ENCODE data around the gene RAD9B.
"Not testable (repeated sequence)": the region's sequence is repeated elsewhere in the genome, so short reads cannot be mapped to it uniquely, and the experiment has no call there.

The RAD9B gene

DNA sequence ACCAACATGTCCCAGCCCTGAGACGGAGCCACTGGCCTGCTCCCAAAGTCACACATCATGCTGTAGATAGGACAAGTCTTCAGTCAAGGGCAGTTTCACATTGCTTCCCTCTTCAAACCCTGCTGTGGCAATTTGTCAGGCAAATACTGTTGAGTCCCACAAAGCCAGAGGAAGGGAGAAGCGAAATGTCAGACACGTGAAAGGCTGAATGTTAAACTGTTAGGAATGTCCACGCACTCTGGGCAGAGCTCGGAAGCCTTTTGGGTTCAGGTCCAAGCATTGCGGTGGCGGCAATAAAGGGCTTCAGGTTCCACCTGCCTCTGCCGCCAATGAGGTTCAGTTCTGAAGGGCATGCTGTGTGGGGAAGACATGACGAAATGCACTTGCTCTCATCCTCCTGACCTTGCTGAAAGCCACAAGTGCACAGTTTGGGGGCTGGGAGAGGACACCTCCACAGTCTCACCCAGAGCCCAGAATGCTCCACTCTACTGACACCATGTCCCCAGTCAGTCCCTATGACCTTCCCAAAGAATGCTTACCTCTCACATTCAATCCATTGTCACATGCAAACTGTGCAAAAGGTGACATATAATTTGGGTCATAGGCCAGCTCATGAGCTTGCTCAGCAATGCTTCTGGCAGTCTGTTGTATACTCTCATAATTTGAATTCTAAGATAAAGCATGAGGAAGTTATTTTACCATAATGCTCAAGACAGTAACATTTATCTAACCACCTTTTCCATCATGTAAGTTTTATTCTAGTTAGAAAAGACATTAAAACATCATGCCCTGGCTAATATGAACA lies 35.7 kb downstream of the RAD9B start:
- TF ChIP-seq POLR2A (IDR thresholded peaks at IDR 0.05; ENCODE audit: low read length) (no peak), GATA1 (IDR thresholded peaks at IDR 0.05; ENCODE audit: low read depth, low read length) (no peak)
- no peak for DNase-seq

DNA sequence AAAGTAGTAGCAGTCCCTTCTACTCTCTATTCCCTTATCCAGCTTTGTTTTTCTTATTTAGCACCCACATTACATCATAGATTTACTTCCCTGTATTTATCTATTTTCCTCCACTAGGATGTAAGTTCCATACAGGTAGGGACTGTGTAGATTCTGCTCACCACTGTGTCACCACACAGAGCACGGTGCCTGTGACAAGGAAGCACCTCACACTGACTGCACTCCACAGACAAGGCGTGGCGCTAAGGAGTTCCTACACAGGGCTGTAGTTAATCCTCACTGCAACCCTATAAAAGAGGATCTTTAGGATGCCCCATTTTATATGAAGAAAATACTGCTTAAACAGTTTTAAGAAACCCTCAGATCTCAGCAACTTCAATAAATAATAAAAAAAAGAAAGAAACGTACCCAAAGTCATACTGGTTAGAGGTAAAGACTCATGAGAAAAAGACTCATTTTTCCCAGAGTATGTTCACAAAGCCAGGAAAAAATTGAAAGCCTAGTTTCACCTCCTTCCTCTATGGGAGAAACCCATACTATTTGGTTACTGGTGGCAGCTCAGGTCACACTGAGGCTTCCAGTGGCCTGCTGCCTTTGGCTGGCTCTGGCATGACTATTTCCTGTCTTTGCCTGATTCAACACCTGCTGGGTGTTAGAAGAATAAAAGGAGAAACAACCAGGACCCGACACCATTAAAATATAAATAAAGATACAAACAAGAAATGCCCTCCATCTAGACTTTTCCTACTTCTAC lies 36.9 kb downstream of the RAD9B start:
- no peak for DNase-seq
- TF ChIP-seq GATA1 (IDR thresholded peaks at IDR 0.05; ENCODE audit: low read depth, low read length) (no peak), POLR2A (IDR thresholded peaks at IDR 0.05; ENCODE audit: low read length) (no peak)

DNA sequence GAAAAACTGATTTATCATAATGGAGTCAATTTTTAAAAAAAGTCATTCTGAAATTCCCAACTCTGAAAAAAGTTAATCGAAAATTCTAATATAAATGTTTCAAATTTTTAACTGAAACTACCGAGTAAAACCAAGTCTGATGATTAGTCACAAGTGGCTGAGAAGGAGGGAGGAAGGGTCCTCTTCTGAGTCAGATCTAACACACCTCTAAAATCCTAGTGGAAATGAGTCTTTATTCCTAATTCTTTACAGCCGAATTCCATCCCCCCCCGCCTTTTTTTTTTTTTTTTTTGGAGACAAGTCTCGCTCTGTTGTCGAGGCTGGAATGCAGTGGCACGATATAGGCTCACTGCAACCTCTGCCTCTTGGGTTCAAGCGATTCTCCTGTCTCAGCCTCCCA lies 37.9 kb downstream of the RAD9B start:
- no peak for DNase-seq
- TF ChIP-seq POLR2A (IDR thresholded peaks at IDR 0.05; ENCODE audit: low read length) = no peak
- TF ChIP-seq GATA1 (IDR thresholded peaks at IDR 0.05; ENCODE audit: low read depth, low read length) = no peak

DNA sequence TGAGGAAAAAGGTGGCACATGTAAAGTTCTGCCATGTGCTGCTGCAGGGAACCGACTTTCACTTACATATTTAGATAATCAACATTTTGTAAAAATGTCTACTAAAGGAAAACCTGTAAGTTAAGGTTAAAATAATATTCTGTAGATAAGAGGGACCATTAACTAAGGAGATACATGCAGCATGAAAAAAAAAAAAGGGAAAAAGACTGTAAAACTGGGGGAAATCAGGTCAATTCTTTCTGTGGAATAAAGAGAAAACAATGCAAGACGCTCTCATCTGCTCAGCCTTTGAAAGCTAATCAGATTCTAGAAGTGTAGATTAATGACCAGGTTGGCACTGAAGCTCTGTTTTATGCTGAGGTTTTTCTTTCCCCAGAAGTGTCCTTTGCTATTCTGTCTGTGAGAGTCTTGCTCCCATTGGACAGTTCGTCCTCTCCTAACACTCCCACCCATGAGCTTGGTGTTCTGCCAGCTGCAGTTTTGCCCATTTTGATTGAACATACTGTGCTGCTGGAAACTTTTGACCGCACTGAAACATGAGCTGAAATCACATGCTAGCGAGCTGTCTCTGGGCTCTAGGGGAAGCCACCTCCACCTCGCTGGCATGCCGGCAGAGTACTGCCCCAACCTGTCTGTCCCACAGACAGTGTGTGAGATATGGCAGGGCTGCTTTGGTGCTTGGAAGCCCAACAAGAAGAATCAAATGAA lies 41.3 kb downstream of the RAD9B start:
- no peak for DNase-seq
- no peak for TF ChIP-seq POLR2A (IDR thresholded peaks at IDR 0.05; ENCODE audit: low read length)
- no peak for TF ChIP-seq GATA1 (IDR thresholded peaks at IDR 0.05; ENCODE audit: low read depth, low read length)

DNA sequence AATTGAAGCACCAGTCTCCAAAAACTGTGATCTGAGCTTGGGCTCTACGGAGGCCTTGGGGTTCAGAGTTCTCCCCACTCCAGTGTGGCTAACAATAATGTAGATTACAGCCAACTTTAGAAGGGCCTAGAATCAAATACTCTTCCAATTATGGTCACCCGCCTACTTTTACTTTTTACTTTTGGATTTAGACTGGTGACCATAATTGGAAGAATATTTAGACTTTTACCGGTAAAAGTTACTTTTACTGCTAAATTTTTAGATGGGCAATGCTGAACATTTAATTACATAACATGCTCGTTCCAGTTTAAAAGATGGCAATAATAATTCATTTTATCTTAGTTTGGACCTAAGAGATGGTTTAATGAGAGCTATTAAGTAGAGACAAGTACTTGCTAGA lies 41.8 kb downstream of the RAD9B start:
- TF ChIP-seq GATA1 (IDR thresholded peaks at IDR 0.05; ENCODE audit: low read depth, low read length) = no peak
- no peak for TF ChIP-seq POLR2A (IDR thresholded peaks at IDR 0.05; ENCODE audit: low read length)
- no peak for DNase-seq

DNA sequence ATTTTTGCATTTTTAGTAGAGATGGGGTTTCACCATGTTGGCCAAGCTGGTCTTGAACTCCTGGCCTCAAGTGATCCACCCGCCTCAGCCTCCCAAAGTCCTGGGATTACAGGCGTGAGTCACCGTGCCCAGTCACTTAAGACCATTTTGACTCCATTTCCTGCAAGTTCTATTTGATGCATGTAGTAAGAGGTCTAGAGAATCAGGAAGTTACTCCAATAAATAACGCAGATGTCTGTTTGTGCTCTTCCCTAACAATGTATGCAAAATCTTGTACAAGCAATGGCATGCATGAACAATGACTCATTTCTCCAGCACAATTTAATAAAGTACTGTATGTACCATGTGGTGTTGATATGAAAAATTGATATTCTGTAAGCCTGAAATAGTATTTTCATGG lies 43.1 kb downstream of the RAD9B start:
- not testable (repeated sequence) for DNase-seq

DNA sequence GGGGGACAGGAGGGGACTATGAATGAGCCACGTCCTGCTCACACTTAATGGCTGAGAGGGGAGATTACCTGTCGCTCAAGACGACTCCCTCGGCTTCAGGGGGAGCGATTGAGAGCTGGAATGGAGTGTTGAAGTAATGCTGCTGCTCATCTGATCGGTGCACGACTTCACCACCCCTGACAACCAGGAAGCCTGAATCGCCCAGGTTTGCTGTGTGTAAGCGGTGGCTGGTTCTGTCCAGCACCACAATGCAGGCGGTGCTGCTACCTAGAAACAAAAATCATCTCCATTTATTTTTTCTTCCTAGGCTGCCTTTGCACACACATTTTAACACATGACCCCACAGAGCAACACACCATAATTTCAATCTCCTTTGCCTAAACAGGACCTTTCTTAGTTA lies 43.7 kb downstream of the RAD9B start:
- no peak for DNase-seq
- TF ChIP-seq POLR2A (IDR thresholded peaks at IDR 0.05; ENCODE audit: low read length) (no peak), GATA1 (IDR thresholded peaks at IDR 0.05; ENCODE audit: low read depth, low read length) (no peak)

DNA sequence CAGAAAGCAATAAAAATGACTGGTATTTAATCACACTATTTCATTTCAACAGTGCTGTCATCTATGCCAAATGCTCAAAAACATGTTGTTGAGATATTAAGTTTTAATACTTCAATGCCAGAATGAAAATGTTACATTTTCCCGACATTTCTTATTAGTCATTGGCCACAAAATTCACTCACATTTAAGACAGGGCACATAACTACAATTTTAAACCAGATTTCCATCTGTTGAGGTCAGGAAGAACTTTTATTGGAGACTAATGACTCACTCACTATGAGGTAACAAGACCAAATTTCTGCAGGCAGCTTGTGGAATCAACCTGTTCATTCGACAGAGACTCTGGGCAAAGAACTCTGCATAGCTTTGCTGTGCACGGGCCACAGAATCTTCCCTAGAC lies 44.2 kb downstream of the RAD9B start:
- no peak for TF ChIP-seq GATA1 (IDR thresholded peaks at IDR 0.05; ENCODE audit: low read depth, low read length)
- TF ChIP-seq POLR2A (IDR thresholded peaks at IDR 0.05; ENCODE audit: low read length) = no peak
- no peak for DNase-seq

DNA sequence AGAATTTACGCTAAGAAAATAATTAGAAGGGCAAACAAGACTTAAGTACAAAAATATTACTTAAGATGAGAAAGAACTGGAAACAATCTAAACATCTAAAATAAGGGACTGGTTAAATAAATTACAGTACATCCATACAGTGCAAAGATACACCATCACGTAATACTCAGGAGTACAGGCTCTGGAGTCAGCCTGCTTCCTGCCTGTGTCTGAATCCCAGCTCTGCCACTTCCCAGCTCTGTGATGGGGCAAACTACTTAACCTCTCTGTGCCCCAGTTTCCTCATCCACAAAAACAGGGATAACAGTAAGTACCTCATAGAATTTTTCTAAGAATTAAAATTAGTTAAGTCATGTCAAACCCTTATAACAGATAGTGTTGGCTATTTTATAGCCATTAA lies 45.0 kb downstream of the RAD9B start:
- no peak for TF ChIP-seq POLR2A (IDR thresholded peaks at IDR 0.05; ENCODE audit: low read length)
- no peak for TF ChIP-seq GATA1 (IDR thresholded peaks at IDR 0.05; ENCODE audit: low read depth, low read length)
- DNase-seq = no peak

DNA sequence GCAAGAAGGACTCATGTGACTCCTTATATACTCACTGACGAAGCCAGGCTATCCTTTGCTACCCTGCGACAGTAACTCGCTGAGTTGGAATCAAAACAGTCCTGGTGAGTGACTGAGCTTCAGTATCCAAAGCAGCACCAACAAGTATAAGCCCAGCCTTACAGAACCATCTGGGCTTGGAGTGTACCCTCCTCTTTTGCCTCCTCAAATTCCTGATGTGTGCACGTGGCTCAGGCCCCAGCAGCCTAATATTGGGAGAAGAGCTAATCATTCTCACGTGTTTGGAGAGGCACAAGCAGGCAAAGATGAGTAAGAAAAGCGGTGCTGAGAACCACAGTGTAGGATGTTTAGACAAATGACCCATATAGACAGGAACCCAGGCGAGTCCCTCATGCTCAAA lies 46.5 kb downstream of the RAD9B start:
- no peak for DNase-seq

DNA sequence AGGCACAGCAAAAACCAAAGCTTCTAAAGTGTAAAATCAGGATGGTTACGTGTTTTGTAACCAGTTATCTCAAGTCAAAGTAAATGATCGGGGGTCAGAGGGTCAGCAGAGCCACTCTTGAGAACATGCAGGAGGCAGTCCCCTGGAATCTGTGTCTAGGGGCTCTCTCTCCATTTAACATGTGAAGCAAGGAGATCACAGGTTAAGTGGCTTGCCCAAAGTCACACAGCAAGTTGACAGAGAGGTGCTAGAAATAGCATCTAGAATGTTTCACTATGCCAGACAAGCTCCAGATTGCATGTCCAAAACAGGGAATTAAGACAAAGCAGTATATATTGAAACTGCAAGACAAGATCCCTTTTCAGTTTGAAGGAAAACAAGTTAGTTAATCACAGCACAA lies 47.6 kb downstream of the RAD9B start:
- no peak for DNase-seq
- TF ChIP-seq GATA1 (IDR thresholded peaks at IDR 0.05; ENCODE audit: low read depth, low read length) (no peak), POLR2A (IDR thresholded peaks at IDR 0.05; ENCODE audit: low read length) (no peak)

More for the DNA sequence above, 46.5 kb downstream of the RAD9B start:
- TF ChIP-seq GATA1 (IDR thresholded peaks at IDR 0.05; ENCODE audit: low read depth, low read length) (no peak), POLR2A (IDR thresholded peaks at IDR 0.05; ENCODE audit: low read length) (no peak)

DNA sequence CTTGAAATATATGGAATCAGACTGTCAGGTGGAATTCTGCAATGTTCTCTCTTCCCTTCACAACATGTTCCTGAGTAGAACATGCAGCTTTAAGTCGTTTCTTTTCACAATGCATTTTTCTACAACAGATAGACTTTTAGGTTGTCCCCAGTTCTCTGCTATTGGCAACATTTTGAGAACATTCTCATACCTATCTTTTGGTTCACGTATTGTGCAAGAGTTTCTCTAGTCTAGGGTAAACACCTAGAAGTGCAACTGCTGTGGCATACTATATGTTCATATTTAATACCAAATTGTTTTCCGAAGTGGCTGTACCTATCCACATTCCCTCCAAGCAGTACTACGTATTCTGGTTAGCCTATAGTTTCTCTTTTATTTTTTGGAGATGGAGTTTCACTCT lies 48.9 kb downstream of the RAD9B start:
- no peak for DNase-seq
- TF ChIP-seq GATA1 (IDR thresholded peaks at IDR 0.05; ENCODE audit: low read depth, low read length) = no peak
- no peak for TF ChIP-seq POLR2A (IDR thresholded peaks at IDR 0.05; ENCODE audit: low read length)
